ENCODE data around the gene RAB40B.

The RAB40B gene

DNA sequence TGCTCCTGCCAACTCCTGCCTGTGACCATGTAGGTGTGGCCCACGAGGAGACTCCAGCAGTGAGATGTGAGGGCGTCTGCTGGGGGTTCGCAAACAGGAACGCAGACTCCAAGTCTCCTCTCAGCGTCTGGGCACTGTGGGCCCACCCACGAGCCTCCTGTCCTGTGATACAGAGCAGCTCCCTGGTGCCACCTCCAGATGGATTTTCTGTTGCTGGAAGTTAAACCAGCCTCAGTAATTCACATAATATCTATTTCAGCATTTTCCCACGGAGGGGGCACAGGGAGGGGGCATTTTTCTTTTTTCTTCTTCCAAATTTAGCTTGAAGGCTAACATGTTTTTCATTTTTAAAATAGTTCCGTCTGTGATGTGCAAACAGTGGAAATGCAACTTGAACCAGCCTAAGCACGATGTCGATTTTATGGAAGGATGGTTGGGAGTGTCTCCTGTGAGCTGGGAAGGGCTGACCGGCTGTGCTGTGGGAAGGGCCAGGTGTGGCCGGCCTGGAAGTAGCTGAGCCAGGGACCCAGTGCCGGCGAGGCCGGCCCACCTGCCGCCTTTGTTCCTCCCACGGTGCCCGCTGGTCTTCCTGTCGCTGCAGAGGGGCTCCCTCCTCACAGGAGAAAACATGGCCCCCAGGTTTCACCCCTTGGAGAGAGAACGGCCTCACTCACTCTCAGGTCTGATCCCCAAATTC lies 3.9 kb upstream of the RAB40B start:
- no peak for DNase-seq
- Histone ChIP-seq H3K9me3 (ENCODE audit: insufficient read depth, low read length, severe bottlenecking) (no peaks in the 10 kb centered on the region), H3K9ac (ENCODE audit: low read depth, low read length) (no peak overlapping the region), H3K27ac (ENCODE audit: low read length) (no peak overlapping the region), H3K4me3 (ENCODE audit: low read depth in 1 of 2, low read length in 2 of 2) (no peak overlapping the region), H4K20me1 (ENCODE audit: insufficient read depth, low read length) (no peaks in the 10 kb centered on the region; the same call in none of the 2 replicates), H3K79me2 (ENCODE audit: insufficient read depth, low read length) (no peaks in the 10 kb centered on the region), H3K4me2 (ENCODE audit: insufficient read depth, low read length) (no peak overlapping the region), H3K4me1 (ENCODE audit: insufficient read depth, low read length) (peaks cover 14% of the 10 kb centered on the region), H3K27me3 (ENCODE audit: insufficient read depth, low read length, poor library complexity) (peaks cover 3% of the 10 kb centered on the region), H3K36me3 (ENCODE audit: insufficient read depth, low read length) (no peaks in the 10 kb centered on the region), H2AFZ (ENCODE audit: low read depth, low read length) (no peak overlapping the region)
- TF ChIP-seq EZH2 (IDR thresholded peaks at IDR 0.05; ENCODE audit: borderline replicate concordance, low read depth, low read length, severe bottlenecking), result no peak
- TF ChIP-seq, protein P1, sequence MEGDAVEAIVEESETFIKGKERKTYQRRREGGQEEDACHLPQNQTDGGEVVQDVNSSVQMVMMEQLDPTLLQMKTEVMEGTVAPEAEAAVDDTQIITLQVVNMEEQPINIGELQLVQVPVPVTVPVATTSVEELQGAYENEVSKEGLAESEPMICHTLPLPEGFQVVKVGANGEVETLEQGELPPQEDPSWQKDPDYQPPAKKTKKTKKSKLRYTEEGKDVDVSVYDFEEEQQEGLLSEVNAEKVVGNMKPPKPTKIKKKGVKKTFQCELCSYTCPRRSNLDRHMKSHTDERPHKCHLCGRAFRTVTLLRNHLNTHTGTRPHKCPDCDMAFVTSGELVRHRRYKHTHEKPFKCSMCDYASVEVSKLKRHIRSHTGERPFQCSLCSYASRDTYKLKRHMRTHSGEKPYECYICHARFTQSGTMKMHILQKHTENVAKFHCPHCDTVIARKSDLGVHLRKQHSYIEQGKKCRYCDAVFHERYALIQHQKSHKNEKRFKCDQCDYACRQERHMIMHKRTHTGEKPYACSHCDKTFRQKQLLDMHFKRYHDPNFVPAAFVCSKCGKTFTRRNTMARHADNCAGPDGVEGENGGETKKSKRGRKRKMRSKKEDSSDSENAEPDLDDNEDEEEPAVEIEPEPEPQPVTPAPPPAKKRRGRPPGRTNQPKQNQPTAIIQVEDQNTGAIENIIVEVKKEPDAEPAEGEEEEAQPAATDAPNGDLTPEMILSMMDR (IDR thresholded peaks at IDR 0.05; ENCODE audit: borderline replicate concordance, extremely low read depth, low read length, poor library complexity, severe bottlenecking), result no peak
- ATAC-seq (ENCODE audit: insufficient read depth, low read depth), result no peak

DNA sequence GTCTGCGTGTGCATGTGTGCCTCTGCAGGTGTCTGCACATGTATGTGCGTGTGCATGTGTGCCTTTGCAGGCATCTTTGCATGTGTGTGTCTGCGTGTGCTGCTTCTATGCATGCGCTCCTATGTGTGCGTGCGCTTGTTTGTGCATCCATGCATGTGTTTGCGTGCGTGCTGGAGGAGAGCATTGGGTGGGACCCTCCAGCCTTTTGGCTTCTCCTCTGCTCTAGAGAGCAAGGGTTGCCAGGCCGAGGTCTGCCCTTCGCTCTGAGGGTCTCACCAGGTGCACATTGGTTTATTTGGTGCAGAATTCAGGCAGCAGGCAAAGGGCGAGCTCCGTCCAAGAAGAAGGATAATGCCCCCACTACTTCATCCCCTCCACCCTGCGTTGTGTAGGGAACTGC lies 1.1 kb upstream of the RAB40B start:
- H3K4me3 ChIP-seq (ENCODE audit: low read depth in 1 of 2, low read length in 2 of 2), result peak overlapping the region in 1 of 2 experiments; percentile 60; a peak in 1 of 4 replicates

GRCh38 chr17:82698974-82699442 lies 510 bp upstream of the RAB40B start:
- no peak for ATAC-seq (ENCODE audit: insufficient read depth, low read depth)
- DNase-seq, result no peak
- peak overlapping the region; percentile 69 for H2AFZ ChIP-seq (ENCODE audit: low read depth, low read length)
- no peaks in the 10 kb centered on the region; the same call in none of the 2 replicates for H4K20me1 ChIP-seq (ENCODE audit: insufficient read depth, low read length)
- peak overlapping the region; percentile 43 for H3K9ac ChIP-seq (ENCODE audit: low read depth, low read length)
- H3K27me3 ChIP-seq (ENCODE audit: insufficient read depth, low read length, poor library complexity), result no peaks in the 10 kb centered on the region
- no peak overlapping the region for H3K27ac ChIP-seq (ENCODE audit: low read length)
- H3K4me2 ChIP-seq (ENCODE audit: insufficient read depth, low read length), result peak overlapping the region; percentile 92
- H3K4me3 ChIP-seq (ENCODE audit: low read depth in 1 of 2, low read length in 2 of 2), result peak overlapping the region in 1 of 2 experiments; percentile 60; a peak in 3 of 4 replicates
- no peak for TF ChIP-seq EZH2 (IDR thresholded peaks at IDR 0.05; ENCODE audit: borderline replicate concordance, low read depth, low read length, severe bottlenecking)
- TF ChIP-seq, protein P1 (IDR thresholded peaks at IDR 0.05; ENCODE audit: borderline replicate concordance, extremely low read depth, low read length, poor library complexity, severe bottlenecking), result no peak
- H3K4me1 ChIP-seq (ENCODE audit: insufficient read depth, low read length), result peaks cover 19% of the 10 kb centered on the region
- no peaks in the 10 kb centered on the region for H3K36me3 ChIP-seq (ENCODE audit: insufficient read depth, low read length)
- no peaks in the 10 kb centered on the region for H3K79me2 ChIP-seq (ENCODE audit: insufficient read depth, low read length)
- H3K9me3 ChIP-seq (ENCODE audit: insufficient read depth, low read length, severe bottlenecking), result peaks cover 18% of the 10 kb centered on the region

More for the DNA sequence above, 1.1 kb upstream of the RAB40B start:
- Histone ChIP-seq H3K4me1 (ENCODE audit: insufficient read depth, low read length) (peaks cover 19% of the 10 kb centered on the region), H3K36me3 (ENCODE audit: insufficient read depth, low read length) (no peaks in the 10 kb centered on the region), H3K79me2 (ENCODE audit: insufficient read depth, low read length) (no peaks in the 10 kb centered on the region), H3K9ac (ENCODE audit: low read depth, low read length) (no peak overlapping the region), H3K4me2 (ENCODE audit: insufficient read depth, low read length) (peak overlapping the region; percentile 92), H3K9me3 (ENCODE audit: insufficient read depth, low read length, severe bottlenecking) (peaks cover 12% of the 10 kb centered on the region), H4K20me1 (ENCODE audit: insufficient read depth, low read length) (no peaks in the 10 kb centered on the region; the same call in none of the 2 replicates), H3K27ac (ENCODE audit: low read length) (no peak overlapping the region), H3K27me3 (ENCODE audit: insufficient read depth, low read length, poor library complexity) (no peaks in the 10 kb centered on the region), H2AFZ (ENCODE audit: low read depth, low read length) (no peak overlapping the region)
- no peak for DNase-seq
- ATAC-seq (ENCODE audit: insufficient read depth, low read depth), result no peak
- TF ChIP-seq EZH2 (IDR thresholded peaks at IDR 0.05; ENCODE audit: borderline replicate concordance, low read depth, low read length, severe bottlenecking), result no peak
- TF ChIP-seq, protein P1 (IDR thresholded peaks at IDR 0.05; ENCODE audit: borderline replicate concordance, extremely low read depth, low read length, poor library complexity, severe bottlenecking), result no peak
